GM06990 (cell line): ENCODE results near the gene PLK2.

ENCODE experiments used
- DNase-seq: peaks from one replicate; pipeline ENCODE4 v3.0.0-alpha.2; 2011; ENCODE audit not compliant: insufficient read length; ENCODE audit errors: extremely low read depth
- H3K27me3 ChIP-seq: replicated peaks from 2 replicates; pipeline ENCODE4 v1.6.0; 2011; ENCODE audit warnings: low read length; ENCODE audit not compliant: control insufficient read depth, insufficient read depth
- H3K36me3 ChIP-seq: 2 replicates; pipeline ENCODE4 v1.5.1; 2011; ENCODE audit warnings: low read length; ENCODE audit not compliant: control insufficient read depth, insufficient read depth
- H3K4me3 ChIP-seq: replicated peaks from 2 replicates; pipeline ENCODE4 v1.5.1; 2011; ENCODE audit warnings: low read depth, mild to moderate bottlenecking, control low read depth, low read length
- TF ChIP-seq, protein P1 (sequence below): IDR thresholded peaks from 2 replicates; pipeline ENCODE4 v1.5.1; 2011; ENCODE audit warnings: low read length, control low read depth, mild to moderate bottlenecking, inconsistent platforms; ENCODE audit not compliant: insufficient read depth, poor library complexity, severe bottlenecking

Gene PLK2

GRCh38 chr5:58460002-58460731 is at the start of gene PLK2:
Gene PLK2 (minus strand): TSS chr5:58460086. CDS start chr5:58459959, 127 bp downstream.
- TF ChIP-seq, protein P1, sequence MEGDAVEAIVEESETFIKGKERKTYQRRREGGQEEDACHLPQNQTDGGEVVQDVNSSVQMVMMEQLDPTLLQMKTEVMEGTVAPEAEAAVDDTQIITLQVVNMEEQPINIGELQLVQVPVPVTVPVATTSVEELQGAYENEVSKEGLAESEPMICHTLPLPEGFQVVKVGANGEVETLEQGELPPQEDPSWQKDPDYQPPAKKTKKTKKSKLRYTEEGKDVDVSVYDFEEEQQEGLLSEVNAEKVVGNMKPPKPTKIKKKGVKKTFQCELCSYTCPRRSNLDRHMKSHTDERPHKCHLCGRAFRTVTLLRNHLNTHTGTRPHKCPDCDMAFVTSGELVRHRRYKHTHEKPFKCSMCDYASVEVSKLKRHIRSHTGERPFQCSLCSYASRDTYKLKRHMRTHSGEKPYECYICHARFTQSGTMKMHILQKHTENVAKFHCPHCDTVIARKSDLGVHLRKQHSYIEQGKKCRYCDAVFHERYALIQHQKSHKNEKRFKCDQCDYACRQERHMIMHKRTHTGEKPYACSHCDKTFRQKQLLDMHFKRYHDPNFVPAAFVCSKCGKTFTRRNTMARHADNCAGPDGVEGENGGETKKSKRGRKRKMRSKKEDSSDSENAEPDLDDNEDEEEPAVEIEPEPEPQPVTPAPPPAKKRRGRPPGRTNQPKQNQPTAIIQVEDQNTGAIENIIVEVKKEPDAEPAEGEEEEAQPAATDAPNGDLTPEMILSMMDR, result peak; percentile 51
- Histone ChIP-seq H3K36me3 (no peaks in the 10 kb centered on the region; the same call in 1 of the 2 replicates), H3K4me3 (peak within 1 kb of the TSS; percentile 70), H3K27me3 (no peaks in the 10 kb centered on the region)
- DNase-seq, result peak; percentile 82

GRCh38 chr5:58507715-58508114 is 47.8 kb upstream of the PLK2 start:
- Histone ChIP-seq H3K36me3 (no peaks in the 10 kb centered on the region), H3K27me3 (no peaks in the 10 kb centered on the region), H3K4me3 (no peak overlapping the region)
- TF ChIP-seq, protein P1, result no peak
- no peak for DNase-seq

GRCh38 chr5:58505971-58506640 is 46.2 kb upstream of the PLK2 start:
- DNase-seq, result peak; percentile 12
- no peak overlapping the region for H3K4me3 ChIP-seq
- TF ChIP-seq, protein P1, result no peak

DNA sequence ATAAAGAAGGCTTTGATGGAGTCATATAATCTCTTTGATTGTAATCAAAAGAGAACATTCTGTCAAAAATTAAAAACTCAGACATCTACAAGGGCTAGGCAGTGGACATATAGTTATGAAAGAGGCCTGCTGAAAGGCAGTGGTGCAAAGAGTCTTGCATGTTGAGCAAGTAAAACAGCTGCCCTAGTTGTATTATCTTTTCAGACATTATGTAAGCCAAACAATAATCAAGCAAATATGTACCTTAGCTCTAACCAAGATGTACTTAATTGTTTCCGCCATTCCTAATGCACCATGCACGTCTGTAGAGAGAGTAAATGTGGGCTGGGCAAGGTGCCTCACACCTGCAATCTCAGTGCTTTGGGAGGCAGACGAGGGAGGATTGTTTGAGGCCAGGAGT is 45.6 kb upstream of the PLK2 start:
- no peak for DNase-seq
- TF ChIP-seq, protein P1, result no peak
- H3K4me3 ChIP-seq, result no peak overlapping the region
- H3K36me3 ChIP-seq, result no peaks in the 10 kb centered on the region
- H3K27me3 ChIP-seq, result no peaks in the 10 kb centered on the region

More at GRCh38 chr5:58505971-58506640, 46.2 kb upstream of the PLK2 start:
- H3K27me3 ChIP-seq, result no peaks in the 10 kb centered on the region
- no peaks in the 10 kb centered on the region for H3K36me3 ChIP-seq

- TF ChIP-seq, protein P1, result no peak
- no peaks in the 10 kb centered on the region for H3K36me3 ChIP-seq
- no peak for DNase-seq
- H3K4me3 ChIP-seq, result no peak overlapping the region
- no peaks in the 10 kb centered on the region for H3K27me3 ChIP-seq
These were observed 44.9 kb upstream of the PLK2 start for GRCh38 chr5:58504766-58505165.
